HEK293 (cell line): ENCODE data around the gene EFCAB9.

Experiments
- BCL11B ChIP-seq: fragments of 450-650 bp; formaldehyde crosslinking; IDR thresholded peaks from 2 replicates; pipeline ENCODE4 v1.5.1; 2016; ENCODE audit warnings: low read depth, missing biosample characterization, missing genetic modification characterization
- GLI2 ChIP-seq: fragments of 450-650 bp; formaldehyde crosslinking; IDR thresholded peaks from 2 replicates; pipeline ENCODE4; 2017; ENCODE audit warnings: missing biosample characterization, missing genetic modification characterization, low read depth, borderline replicate concordance
- KLF16 ChIP-seq: fragments of 450-650 bp; formaldehyde crosslinking; IDR thresholded peaks from 2 replicates; pipeline ENCODE4 v1.5.1; 2017; ENCODE audit warnings: missing biosample characterization, missing genetic modification characterization
- KLF8 ChIP-seq: fragments of 450-650 bp; formaldehyde crosslinking; IDR thresholded peaks from 2 replicates; pipeline ENCODE4 v1.5.1; 2016; ENCODE audit warnings: missing biosample characterization, missing genetic modification characterization
- OSR2 ChIP-seq: fragments of 450-650 bp; formaldehyde crosslinking; IDR thresholded peaks from 2 replicates; pipeline ENCODE4 v1.5.1; 2016; ENCODE audit warnings: missing biosample characterization, missing genetic modification characterization
- OVOL3 ChIP-seq: fragments of 450-650 bp; formaldehyde crosslinking; IDR thresholded peaks from 2 replicates; pipeline ENCODE4 v1.5.1; 2016; ENCODE audit warnings: missing biosample characterization, missing genetic modification characterization
- SALL2 ChIP-seq: fragments of 450-650 bp; formaldehyde crosslinking; IDR thresholded peaks from 2 replicates; pipeline ENCODE4 v1.5.0; 2017; ENCODE audit warnings: missing biosample characterization, mild to moderate bottlenecking, missing genetic modification characterization, borderline replicate concordance
- SP3 ChIP-seq: fragments of 450-650 bp; formaldehyde crosslinking; IDR thresholded peaks from 2 replicates; pipeline ENCODE4 v1.5.1; 2016; ENCODE audit warnings: missing biosample characterization, missing genetic modification characterization
- ZBTB7A ChIP-seq: fragments of 450-650 bp; formaldehyde crosslinking; IDR thresholded peaks from 2 replicates; pipeline ENCODE4 v1.5.1; 2016; ENCODE audit warnings: low read depth, missing biosample characterization, missing genetic modification characterization
- ZNF140 ChIP-seq: fragments of 450-650 bp; formaldehyde crosslinking; IDR thresholded peaks from 2 replicates; pipeline ENCODE4 v1.5.1; 2016; ENCODE audit warnings: missing biosample characterization, missing genetic modification characterization
- ZNF155 ChIP-seq: fragments of 450-650 bp; formaldehyde crosslinking; IDR thresholded peaks from 2 replicates; pipeline ENCODE4 v1.5.1; 2016; ENCODE audit warnings: missing biosample characterization, missing genetic modification characterization
- ZNF214 ChIP-seq: fragments of 450-650 bp; formaldehyde crosslinking; IDR thresholded peaks from 2 replicates; pipeline ENCODE4 v1.5.1; 2017; ENCODE audit warnings: missing biosample characterization, mild to moderate bottlenecking, missing genetic modification characterization, borderline replicate concordance
- ZNF221 ChIP-seq: fragments of 450-650 bp; formaldehyde crosslinking; IDR thresholded peaks from 2 replicates; pipeline ENCODE4 v1.5.1; 2017; ENCODE audit warnings: missing biosample characterization, missing genetic modification characterization, borderline replicate concordance
- ZNF23 ChIP-seq: fragments of 450-650 bp; formaldehyde crosslinking; IDR thresholded peaks from 2 replicates; pipeline ENCODE4 v1.5.1; 2016; ENCODE audit warnings: missing biosample characterization, missing genetic modification characterization, borderline replicate concordance
- ZNF248 ChIP-seq: fragments of 450-650 bp; formaldehyde crosslinking; IDR thresholded peaks from 2 replicates; pipeline ENCODE4 v1.5.1; 2017; ENCODE audit warnings: missing biosample characterization, missing genetic modification characterization
- ZNF354C ChIP-seq: fragments of 450-650 bp; formaldehyde crosslinking; IDR thresholded peaks from 2 replicates; pipeline ENCODE4 v1.5.1; 2016; ENCODE audit warnings: missing biosample characterization, missing genetic modification characterization, low read depth, borderline replicate concordance
- ZNF670 ChIP-seq: fragments of 450-650 bp; formaldehyde crosslinking; IDR thresholded peaks from 2 replicates; pipeline ENCODE4 v1.5.1; 2016; ENCODE audit warnings: missing biosample characterization, missing genetic modification characterization, low read depth
- ZNF791 ChIP-seq: fragments of 450-650 bp; formaldehyde crosslinking; IDR thresholded peaks from 2 replicates; pipeline ENCODE4 v1.5.1; 2016; ENCODE audit warnings: missing biosample characterization, missing genetic modification characterization
- ZNF830 ChIP-seq: fragments of 450-650 bp; IDR thresholded peaks from 2 replicates; pipeline ENCODE4 v1.5.0; 2018; ENCODE audit warnings: missing biosample characterization, missing genetic modification characterization, low read depth, mild to moderate bottlenecking, moderate library complexity
- ZNF843 ChIP-seq: fragments of 450-650 bp; formaldehyde crosslinking; IDR thresholded peaks from 2 replicates; pipeline ENCODE4 v1.5.1; 2016; ENCODE audit warnings: missing biosample characterization, missing genetic modification characterization
- TF ChIP-seq, protein P1 (sequence below): fragments of 450-650 bp; formaldehyde crosslinking; IDR thresholded peaks from 2 replicates; pipeline ENCODE4 v1.5.1; 2016; ENCODE audit warnings: missing biosample characterization, missing genetic modification characterization
- TF ChIP-seq, protein P2 (sequence below): fragments of 450-650 bp; formaldehyde crosslinking; IDR thresholded peaks from 2 replicates; pipeline ENCODE4 v1.5.1; 2016; ENCODE audit warnings: missing biosample characterization, missing genetic modification characterization
- TF ChIP-seq, protein P3 (sequence below): fragments of 450-650 bp; formaldehyde crosslinking; IDR thresholded peaks from 2 replicates; pipeline ENCODE4 v1.5.1; 2016; ENCODE audit warnings: missing biosample characterization, missing genetic modification characterization
- TF ChIP-seq, protein P4 (sequence below): fragments of 450-650 bp; formaldehyde crosslinking; IDR thresholded peaks from 2 replicates; pipeline ENCODE4 v1.5.1; 2016; ENCODE audit warnings: missing biosample characterization, missing genetic modification characterization
- TF ChIP-seq, protein P5 (sequence below): fragments of 450-650 bp; formaldehyde crosslinking; IDR thresholded peaks from 2 replicates; pipeline ENCODE4 v1.5.1; 2016; ENCODE audit warnings: missing biosample characterization, missing genetic modification characterization
- TF ChIP-seq, protein P6 (sequence below): fragments of 450-650 bp; formaldehyde crosslinking; IDR thresholded peaks from 2 replicates; pipeline ENCODE4 v1.5.1; 2017; ENCODE audit warnings: missing biosample characterization, missing genetic modification characterization

EFCAB9 gene

DNA sequence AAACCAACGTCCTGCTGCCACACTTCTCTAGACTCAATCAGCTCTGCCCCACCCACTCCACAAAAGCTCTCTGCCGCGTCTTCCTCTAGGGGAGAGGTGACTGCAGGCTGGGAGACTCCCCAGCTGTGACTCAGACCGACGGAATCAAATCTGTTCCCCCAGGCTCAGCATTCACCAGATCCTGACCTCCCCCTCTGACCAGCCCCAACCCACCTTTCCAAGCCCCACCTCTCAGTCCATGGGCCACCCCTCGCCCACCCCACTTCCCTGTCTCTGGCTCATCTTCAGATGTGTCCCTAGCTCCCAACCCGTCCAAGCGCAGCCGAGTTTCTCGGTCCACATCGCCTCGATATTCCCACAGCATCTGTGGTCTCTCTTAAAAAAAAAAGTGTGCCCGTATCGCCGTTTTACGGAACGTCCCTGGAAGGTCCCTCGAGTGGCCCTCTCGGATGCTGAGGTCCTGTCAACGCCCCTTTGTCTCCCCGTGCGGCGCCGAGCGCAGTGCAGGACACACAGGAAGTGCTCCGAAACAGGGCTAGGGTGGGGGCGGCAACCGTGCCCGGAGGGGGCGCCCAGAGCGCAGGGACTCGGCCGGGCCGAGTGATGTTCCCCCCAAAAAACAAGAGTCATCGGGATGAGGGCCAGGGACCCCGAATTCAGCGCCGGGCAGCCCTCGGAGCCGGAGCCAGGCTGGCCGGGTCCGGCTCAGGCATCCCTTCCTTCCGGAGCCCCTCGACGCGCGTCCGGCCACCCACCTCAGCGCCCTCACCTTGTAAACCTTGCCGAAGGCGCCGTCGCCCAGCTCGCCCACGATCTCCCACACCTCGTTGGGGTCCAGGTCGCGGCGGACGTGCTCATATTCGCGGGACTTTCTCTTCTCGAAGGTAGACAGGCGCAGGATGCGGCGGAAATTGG is 6.6 kb upstream of the EFCAB9 start (continued):
- TF ChIP-seq KLF16 (tag by site-specific recombination) (no peak), KLF8 (tag by site-specific recombination) (peak; percentile 20), ZNF214 (tag by site-specific recombination) (no peak), OSR2 (tag by site-specific recombination) (no peak), OVOL3 (tag by site-specific recombination) (no peak), ZBTB7A (peak; percentile 40; the same call in 1 of the 2 replicates), ZNF791 (tag by site-specific recombination) (no peak), SALL2 (tag by site-specific recombination) (no peak), ZNF670 (no peak), ZNF354C (tag by site-specific recombination) (no peak), BCL11B (tag by site-specific recombination) (no peak), SP3 (tag by site-specific recombination) (peak; percentile 90), ZNF221 (no peak), GLI2 (tag by site-specific recombination) (no peak), ZNF248 (no peak), ZNF155 (tag by site-specific recombination) (no peak), ZNF843 (0 out of 2 replicates have a peak, but pooled peaks have one; percentile 22), ZNF140 (no peak), ZNF23 (tag by site-specific recombination) (no peak), ZNF830 (tag by site-specific recombination) (no peak)
- TF ChIP-seq, protein P1, sequence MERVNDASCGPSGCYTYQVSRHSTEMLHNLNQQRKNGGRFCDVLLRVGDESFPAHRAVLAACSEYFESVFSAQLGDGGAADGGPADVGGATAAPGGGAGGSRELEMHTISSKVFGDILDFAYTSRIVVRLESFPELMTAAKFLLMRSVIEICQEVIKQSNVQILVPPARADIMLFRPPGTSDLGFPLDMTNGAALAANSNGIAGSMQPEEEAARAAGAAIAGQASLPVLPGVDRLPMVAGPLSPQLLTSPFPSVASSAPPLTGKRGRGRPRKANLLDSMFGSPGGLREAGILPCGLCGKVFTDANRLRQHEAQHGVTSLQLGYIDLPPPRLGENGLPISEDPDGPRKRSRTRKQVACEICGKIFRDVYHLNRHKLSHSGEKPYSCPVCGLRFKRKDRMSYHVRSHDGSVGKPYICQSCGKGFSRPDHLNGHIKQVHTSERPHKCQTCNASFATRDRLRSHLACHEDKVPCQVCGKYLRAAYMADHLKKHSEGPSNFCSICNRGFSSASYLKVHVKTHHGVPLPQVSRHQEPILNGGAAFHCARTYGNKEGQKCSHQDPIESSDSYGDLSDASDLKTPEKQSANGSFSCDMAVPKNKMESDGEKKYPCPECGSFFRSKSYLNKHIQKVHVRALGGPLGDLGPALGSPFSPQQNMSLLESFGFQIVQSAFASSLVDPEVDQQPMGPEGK (tag by site-specific recombination) = peak; percentile 82
- TF ChIP-seq, protein P2, sequence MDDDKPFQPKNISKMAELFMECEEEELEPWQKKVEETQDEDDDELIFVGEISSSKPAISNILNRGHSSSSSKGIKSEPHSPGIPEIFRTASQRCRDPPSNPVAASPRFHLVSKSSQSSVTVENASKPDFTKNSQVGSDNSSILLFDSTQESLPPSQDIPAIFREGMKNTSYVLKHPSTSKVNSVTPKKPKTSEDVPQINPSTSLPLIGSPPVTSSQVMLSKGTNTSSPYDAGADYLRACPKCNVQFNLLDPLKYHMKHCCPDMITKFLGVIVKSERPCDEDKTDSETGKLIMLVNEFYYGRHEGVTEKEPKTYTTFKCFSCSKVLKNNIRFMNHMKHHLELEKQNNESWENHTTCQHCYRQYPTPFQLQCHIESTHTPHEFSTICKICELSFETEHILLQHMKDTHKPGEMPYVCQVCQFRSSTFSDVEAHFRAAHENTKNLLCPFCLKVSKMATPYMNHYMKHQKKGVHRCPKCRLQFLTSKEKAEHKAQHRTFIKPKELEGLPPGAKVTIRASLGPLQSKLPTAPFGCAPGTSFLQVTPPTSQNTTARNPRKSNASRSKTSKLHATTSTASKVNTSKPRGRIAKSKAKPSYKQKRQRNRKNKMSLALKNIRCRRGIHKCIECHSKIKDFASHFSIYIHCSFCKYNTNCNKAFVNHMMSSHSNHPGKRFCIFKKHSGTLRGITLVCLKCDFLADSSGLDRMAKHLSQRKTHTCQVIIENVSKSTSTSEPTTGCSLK (tag by site-specific recombination) = no peak
- TF ChIP-seq, protein P3, sequence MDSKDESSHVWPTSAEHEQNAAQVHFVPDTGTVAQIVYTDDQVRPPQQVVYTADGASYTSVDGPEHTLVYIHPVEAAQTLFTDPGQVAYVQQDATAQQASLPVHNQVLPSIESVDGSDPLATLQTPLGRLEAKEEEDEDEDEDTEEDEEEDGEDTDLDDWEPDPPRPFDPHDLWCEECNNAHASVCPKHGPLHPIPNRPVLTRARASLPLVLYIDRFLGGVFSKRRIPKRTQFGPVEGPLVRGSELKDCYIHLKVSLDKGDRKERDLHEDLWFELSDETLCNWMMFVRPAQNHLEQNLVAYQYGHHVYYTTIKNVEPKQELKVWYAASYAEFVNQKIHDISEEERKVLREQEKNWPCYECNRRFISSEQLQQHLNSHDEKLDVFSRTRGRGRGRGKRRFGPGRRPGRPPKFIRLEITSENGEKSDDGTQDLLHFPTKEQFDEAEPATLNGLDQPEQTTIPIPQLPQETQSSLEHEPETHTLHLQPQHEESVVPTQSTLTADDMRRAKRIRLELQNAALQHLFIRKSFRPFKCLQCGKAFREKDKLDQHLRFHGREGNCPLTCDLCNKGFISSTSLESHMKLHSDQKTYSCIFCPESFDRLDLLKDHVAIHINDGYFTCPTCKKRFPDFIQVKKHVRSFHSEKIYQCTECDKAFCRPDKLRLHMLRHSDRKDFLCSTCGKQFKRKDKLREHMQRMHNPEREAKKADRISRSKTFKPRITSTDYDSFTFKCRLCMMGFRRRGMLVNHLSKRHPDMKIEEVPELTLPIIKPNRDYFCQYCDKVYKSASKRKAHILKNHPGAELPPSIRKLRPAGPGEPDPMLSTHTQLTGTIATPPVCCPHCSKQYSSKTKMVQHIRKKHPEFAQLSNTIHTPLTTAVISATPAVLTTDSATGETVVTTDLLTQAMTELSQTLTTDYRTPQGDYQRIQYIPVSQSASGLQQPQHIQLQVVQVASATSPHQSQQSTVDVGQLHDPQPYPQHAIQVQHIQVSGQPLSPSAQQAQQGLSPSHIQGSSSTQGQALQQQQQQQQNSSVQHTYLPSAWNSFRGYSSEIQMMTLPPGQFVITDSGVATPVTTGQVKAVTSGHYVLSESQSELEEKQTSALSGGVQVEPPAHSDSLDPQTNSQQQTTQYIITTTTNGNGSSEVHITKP (tag by site-specific recombination) = peak; percentile 63
- TF ChIP-seq, protein P4, sequence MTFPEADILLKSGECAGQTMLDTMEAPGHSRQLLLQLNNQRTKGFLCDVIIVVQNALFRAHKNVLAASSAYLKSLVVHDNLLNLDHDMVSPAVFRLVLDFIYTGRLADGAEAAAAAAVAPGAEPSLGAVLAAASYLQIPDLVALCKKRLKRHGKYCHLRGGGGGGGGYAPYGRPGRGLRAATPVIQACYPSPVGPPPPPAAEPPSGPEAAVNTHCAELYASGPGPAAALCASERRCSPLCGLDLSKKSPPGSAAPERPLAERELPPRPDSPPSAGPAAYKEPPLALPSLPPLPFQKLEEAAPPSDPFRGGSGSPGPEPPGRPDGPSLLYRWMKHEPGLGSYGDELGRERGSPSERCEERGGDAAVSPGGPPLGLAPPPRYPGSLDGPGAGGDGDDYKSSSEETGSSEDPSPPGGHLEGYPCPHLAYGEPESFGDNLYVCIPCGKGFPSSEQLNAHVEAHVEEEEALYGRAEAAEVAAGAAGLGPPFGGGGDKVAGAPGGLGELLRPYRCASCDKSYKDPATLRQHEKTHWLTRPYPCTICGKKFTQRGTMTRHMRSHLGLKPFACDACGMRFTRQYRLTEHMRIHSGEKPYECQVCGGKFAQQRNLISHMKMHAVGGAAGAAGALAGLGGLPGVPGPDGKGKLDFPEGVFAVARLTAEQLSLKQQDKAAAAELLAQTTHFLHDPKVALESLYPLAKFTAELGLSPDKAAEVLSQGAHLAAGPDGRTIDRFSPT = 0 out of 2 replicates have a peak, but pooled peaks have one; percentile 24
- TF ChIP-seq, protein P5, sequence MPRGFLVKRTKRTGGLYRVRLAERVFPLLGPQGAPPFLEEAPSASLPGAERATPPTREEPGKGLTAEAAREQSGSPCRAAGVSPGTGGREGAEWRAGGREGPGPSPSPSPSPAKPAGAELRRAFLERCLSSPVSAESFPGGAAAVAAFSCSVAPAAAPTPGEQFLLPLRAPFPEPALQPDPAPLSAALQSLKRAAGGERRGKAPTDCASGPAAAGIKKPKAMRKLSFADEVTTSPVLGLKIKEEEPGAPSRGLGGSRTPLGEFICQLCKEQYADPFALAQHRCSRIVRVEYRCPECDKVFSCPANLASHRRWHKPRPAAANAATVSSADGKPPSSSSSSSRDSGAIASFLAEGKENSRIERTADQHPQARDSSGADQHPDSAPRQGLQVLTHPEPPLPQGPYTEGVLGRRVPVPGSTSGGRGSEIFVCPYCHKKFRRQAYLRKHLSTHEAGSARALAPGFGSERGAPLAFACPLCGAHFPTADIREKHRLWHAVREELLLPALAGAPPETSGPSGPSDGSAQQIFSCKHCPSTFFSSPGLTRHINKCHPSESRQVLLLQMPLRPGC (tag by site-specific recombination) = no peak
- TF ChIP-seq, protein P6, sequence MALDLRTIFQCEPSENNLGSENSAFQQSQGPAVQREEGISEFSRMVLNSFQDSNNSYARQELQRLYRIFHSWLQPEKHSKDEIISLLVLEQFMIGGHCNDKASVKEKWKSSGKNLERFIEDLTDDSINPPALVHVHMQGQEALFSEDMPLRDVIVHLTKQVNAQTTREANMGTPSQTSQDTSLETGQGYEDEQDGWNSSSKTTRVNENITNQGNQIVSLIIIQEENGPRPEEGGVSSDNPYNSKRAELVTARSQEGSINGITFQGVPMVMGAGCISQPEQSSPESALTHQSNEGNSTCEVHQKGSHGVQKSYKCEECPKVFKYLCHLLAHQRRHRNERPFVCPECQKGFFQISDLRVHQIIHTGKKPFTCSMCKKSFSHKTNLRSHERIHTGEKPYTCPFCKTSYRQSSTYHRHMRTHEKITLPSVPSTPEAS = no peak
